Caco-2 (cell line): ENCODE results near the gene MPV17L2. TPM values are rescaled to one million over a fixed set of nuclear protein-coding genes. Genes with fewer than 3 reads are reported as not detected.
A peak's percentile ranks its signal among the peaks of the same experiment; 100 is the strongest.

Experiments
- BruUV-seq: library from RNA; stranded (reverse); fragments of 400-500 nt; replicated peaks from 2 replicates; lab custom pipeline; 2021; lab: Mats Ljungman, UMichigan
- CTCF ChIA-PET: fragments of 300-600 bp; sonication (Branson Sonifier 250); formaldehyde crosslinking; loops from one replicate; lab custom pipeline; 2022; ENCODE audit warnings: antibody characterized with exemption; lab: Charles Lee
- POLR2A ChIA-PET: fragments of 300-600 bp; sonication (Branson Sonifier 250); formaldehyde crosslinking; loops from one replicate; lab custom pipeline; 2022; ENCODE audit warnings: antibody characterized with exemption; lab: Charles Lee
- DNase-seq, 2 experiments: peaks; one replicate each; pipeline versions ENCODE4 v3.0.0 to v3.0.0-alpha.2; 2020 to 2022
- H3K27me3 ChIP-seq: replicated peaks from 2 replicates; pipeline ENCODE4 v1.6.0; 2011; ENCODE audit warnings: low read length; ENCODE audit not compliant: control insufficient read depth, insufficient read depth
- H3K36me3 ChIP-seq: 2 replicates; pipeline ENCODE4 v1.5.1; 2011; ENCODE audit warnings: low read length; ENCODE audit not compliant: control insufficient read depth, insufficient read depth
- H3K4me1 ChIP-seq: fragments of 250-450 bp; sonication (Bioruptor Pico); 2 replicates; pipeline ENCODE4 v1.5.1; 2020; ENCODE audit warnings: mild to moderate bottlenecking
- H3K4me3 ChIP-seq: 2 replicates; pipeline ENCODE4 v1.5.1; 2011; ENCODE audit warnings: low read depth, mild to moderate bottlenecking, control low read depth, low read length
- H3K9me3 ChIP-seq: fragments of 250-450 bp; sonication (Bioruptor Pico); 2 replicates; pipeline ENCODE4 v1.5.1; 2020; ENCODE audit warnings: mild to moderate bottlenecking, moderate library complexity
- H3K27ac Mint-ChIP-seq: one replicate; pipeline ENCODE4 v1.8.0; 2022; ENCODE audit warnings: mixed read lengths; ENCODE audit not compliant: unreplicated experiment
- H3K27me3 Mint-ChIP-seq: one replicate; pipeline ENCODE4 v1.8.0; 2022; ENCODE audit warnings: mixed read lengths; ENCODE audit not compliant: insufficient read depth, unreplicated experiment
- H3K36me3 Mint-ChIP-seq: one replicate; pipeline ENCODE4 v1.8.0; 2022; ENCODE audit warnings: mild to moderate bottlenecking, mixed read lengths; ENCODE audit not compliant: insufficient read depth, unreplicated experiment
- H3K4me1 Mint-ChIP-seq: one replicate; pipeline ENCODE4 v1.8.0; 2022; ENCODE audit warnings: low read depth, mixed read lengths; ENCODE audit not compliant: unreplicated experiment
- H3K4me3 Mint-ChIP-seq: one replicate; pipeline ENCODE4 v1.8.0; 2022; ENCODE audit warnings: mild to moderate bottlenecking, moderate library complexity, mixed read lengths; ENCODE audit not compliant: unreplicated experiment
- H3K9me3 Mint-ChIP-seq: one replicate; pipeline ENCODE4 v1.8.0; 2022; ENCODE audit warnings: mixed read lengths; ENCODE audit not compliant: unreplicated experiment
- CTCF ChIP-seq, 2 experiments: fragments of 200-600 bp in 1 of 2; IDR thresholded peaks; 1 replicate in 1 of 2; 2 replicates in 1 of 2; pipeline versions ENCODE4 v1.5.1 to v1.8.0; 2011 to 2022; ENCODE audit warnings: antibody characterized with exemption in 1 of 2, control low read depth in 1 of 2, inconsistent platforms in 1 of 2, low read depth in 1 of 2, low read length in 1 of 2, mild to moderate bottlenecking in 1 of 2, moderate library complexity in 1 of 2; ENCODE audit not compliant: insufficient read depth in 1 of 2, severe bottlenecking in 1 of 2, unreplicated experiment in 1 of 2
- intact Hi-C: fragments of 100-400 bp; cut with micrococcal nuclease; formaldehyde crosslinking; loops from one replicate; pipeline ENCODE4 v1.10.0; 2022; ENCODE audit not compliant: unreplicated experiment
- total RNA-seq: library from RNA; stranded (reverse); gene quantifications from 2 replicates; pipeline ENCODE4 v1.2.3, GENCODE V29; 2022

The MPV17L2 gene
- total RNA-seq, 1 experiment from 2014 or later: 16.6 TPM

DNA sequence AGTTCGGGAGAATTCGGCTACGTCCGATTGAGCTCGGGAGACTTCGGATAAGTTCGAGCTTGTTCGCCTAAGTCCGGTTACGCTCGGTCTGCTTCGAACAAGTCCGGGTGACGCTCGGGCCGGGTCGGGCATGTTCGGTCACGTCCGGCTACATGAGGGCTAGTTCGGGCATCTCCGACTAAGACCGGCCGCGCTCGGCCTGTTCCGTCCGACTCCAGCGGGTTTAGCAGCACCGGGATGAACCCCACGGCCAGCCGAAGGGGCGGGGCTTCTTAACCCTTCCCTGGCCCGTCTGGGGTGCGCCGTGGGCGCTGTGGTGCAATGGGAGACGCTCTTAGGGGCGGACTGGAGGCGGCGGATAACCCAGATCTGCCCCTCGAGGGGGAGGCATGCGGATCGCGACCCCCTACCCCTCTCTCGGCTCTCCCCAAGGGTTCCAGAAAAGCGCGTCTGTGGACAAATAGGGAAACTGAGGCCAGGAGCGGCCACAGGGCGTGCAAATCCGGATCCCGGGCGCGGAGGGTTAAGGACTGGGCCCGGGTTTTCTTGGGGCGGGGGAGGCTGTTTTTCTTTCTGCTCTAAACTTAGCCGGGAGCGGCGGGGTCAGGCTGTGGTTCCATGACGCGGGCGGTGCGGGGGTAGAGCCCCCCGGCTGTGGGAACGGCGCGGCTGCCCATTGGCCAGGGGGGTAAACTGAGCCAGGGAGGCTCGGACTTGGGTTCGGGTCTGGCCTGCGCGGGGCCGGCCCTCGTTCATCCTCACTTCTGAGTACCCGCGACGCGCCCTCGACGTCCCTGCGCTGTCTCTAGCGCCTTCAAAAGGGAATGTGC is 31.7 kb downstream of the MPV17L2 start:
- no peaks in the 10 kb centered on the region for H3K27me3 ChIP-seq
- no peaks in the 10 kb centered on the region for H3K36me3 ChIP-seq
- ChIA-PET CTCF (interaction anchor here (0.6 to 2.3 kb wide), 17 partner anchors 9 to 282 kb away, joined by 3 to 18 read pairs (median 5); partner anchors contain the start of genes GDF15, MPV17L2, PIK3R2 and RAB3A), POLR2A (interaction anchor here (0.5 to 1.8 kb wide), 16 partner anchors 9 to 916 kb away, joined by 3 to 27 read pairs (median 4); partner anchors contain the start of genes DDA1, JUND, LSM4 and MPV17L2)
- Mint-ChIP-seq H3K4me1 (peaks cover 10% of the 10 kb centered on the region), H3K27me3 (no peaks in the 10 kb centered on the region), H3K36me3 (peaks cover 26% of the 10 kb centered on the region), H3K9me3 (no peaks in the 10 kb centered on the region), H3K27ac (peak overlapping the region; percentile 81), H3K4me3 (peak overlapping the region; percentile 95)
- H3K4me1 ChIP-seq: 0 out of 2 replicates have a peak, but pooled peaks cover 5% of the 10 kb centered on the region
- BruUV-seq: TSS peak; percentile 47
- peak; percentile 97 to 98 for DNase-seq
- no peak for TF ChIP-seq CTCF (IDR thresholded peaks at IDR 0.05; ENCODE audit: insufficient read depth in 1 of 2, low read depth in 1 of 2, low read length in 1 of 2, severe bottlenecking in 1 of 2, unreplicated experiment in 1 of 2)
- H3K4me3 ChIP-seq: peak overlapping the region; percentile 79
- no peaks in the 10 kb centered on the region for H3K9me3 ChIP-seq
- intact Hi-C loops: loop anchor here (1.0 to 2.0 kb wide), 2 partner anchors 20 to 31 kb away; partner anchors contain the start of genes MPV17L2 and RAB3A

GRCh38 chr19:18225355-18225701 is 32.3 kb downstream of the MPV17L2 start:
- Mint-ChIP-seq H3K4me3 (peak overlapping the region; percentile 95), H3K27me3 (no peaks in the 10 kb centered on the region), H3K36me3 (peaks cover 20% of the 10 kb centered on the region), H3K4me1 (peaks cover 10% of the 10 kb centered on the region), H3K9me3 (no peaks in the 10 kb centered on the region), H3K27ac (no peak overlapping the region)
- no TSS peak for BruUV-seq
- ChIA-PET CTCF (interaction anchor here (2.3 kb wide), 1 partner anchor 17 kb away, joined by 18 read pairs; no protein-coding TSS in a partner anchor), POLR2A (no interaction called here)
- Histone ChIP-seq H3K4me3 (peak overlapping the region; percentile 43), H3K36me3 (no peaks in the 10 kb centered on the region), H3K4me1 (0 out of 2 replicates have a peak, but pooled peaks cover 5% of the 10 kb centered on the region), H3K9me3 (no peaks in the 10 kb centered on the region), H3K27me3 (no peaks in the 10 kb centered on the region)
- intact Hi-C loops: loop anchor here (2.0 kb wide), 1 partner anchor 21 kb away; the partner anchor contains the start of gene RAB3A
- DNase-seq: no peak
- TF ChIP-seq CTCF (IDR thresholded peaks at IDR 0.05; ENCODE audit: insufficient read depth in 1 of 2, low read depth in 1 of 2, low read length in 1 of 2, severe bottlenecking in 1 of 2, unreplicated experiment in 1 of 2): no peak

- TF ChIP-seq CTCF (IDR thresholded peaks at IDR 0.05; ENCODE audit: insufficient read depth in 1 of 2, low read depth in 1 of 2, low read length in 1 of 2, severe bottlenecking in 1 of 2, unreplicated experiment in 1 of 2): no peak
- H3K27me3 ChIP-seq: no peaks in the 10 kb centered on the region
- no peak within 1 kb of the TSS; the same call in 1 of the 2 replicates for H3K4me3 ChIP-seq
- H3K27me3 Mint-ChIP-seq: no peaks in the 10 kb centered on the region
- peak within 1 kb of the TSS; percentile 95 for H3K4me3 Mint-ChIP-seq
- no peak within 1 kb of the TSS for H3K27ac Mint-ChIP-seq
- CTCF ChIA-PET: no interaction called here
- DNase-seq: no peak
- 0 out of 2 replicates have a peak, but pooled peaks cover 5% of the 10 kb centered on the region for H3K4me1 ChIP-seq
- intact Hi-C loops: loop anchor here (2.0 kb wide), 1 partner anchor 21 kb away; the partner anchor contains the start of gene RAB3A
- no TSS peak for BruUV-seq
- no peaks in the 10 kb centered on the region for H3K36me3 ChIP-seq
- peaks cover 16% of the 10 kb centered on the region for H3K36me3 Mint-ChIP-seq
- POLR2A ChIA-PET: no interaction called here
- no peaks in the 10 kb centered on the region for H3K9me3 ChIP-seq
- H3K9me3 Mint-ChIP-seq: no peaks in the 10 kb centered on the region
- peaks cover 6% of the 10 kb centered on the region for H3K4me1 Mint-ChIP-seq
Observed at GRCh38 chr19:18225702-18226468, 32.9 kb downstream of the MPV17L2 start, which contains the start of gene PDE4C. TSS of gene PDE4C (minus strand) at chr19:18226438. CDS start at chr19:18226415, 23 bp downstream.
